HPDE6-E6E7 (cell line): Measurements from ENCODE around the gene AFF2.

Experiments
- DNase-seq: peaks from one replicate; pipeline ENCODE4 v3.0.0; 2011; ENCODE audit warnings: missing footprints; ENCODE audit errors: extremely low spot score

Gene AFF2

GRCh38 chrX:148536961-148537360, 36.5 kb downstream of the AFF2 start:
- DNase-seq, result no peak

- DNase-seq, result no peak
Observed at GRCh38 chrX:148537556-148538182, 37.3 kb downstream of the AFF2 start.

DNA sequence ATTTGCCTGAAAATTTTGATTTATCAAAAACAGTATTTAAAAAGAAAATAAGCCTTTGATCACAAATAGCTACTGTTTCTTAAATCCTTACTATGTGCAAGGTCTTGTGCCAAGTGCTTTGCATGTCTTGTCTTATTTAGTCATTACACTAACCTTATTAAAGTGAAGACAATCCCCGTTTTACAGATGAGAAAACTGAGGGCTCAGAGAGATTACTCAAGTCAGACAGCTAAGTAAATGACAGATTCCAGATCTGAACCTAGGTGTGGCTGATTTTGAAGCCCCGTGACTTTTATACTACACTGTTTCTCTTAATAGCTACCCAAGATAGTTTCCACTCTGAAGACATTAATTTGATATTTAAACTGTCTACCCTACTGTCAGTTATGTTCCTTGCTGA, 38.2 kb downstream of the AFF2 start:
- no peak for DNase-seq

DNA sequence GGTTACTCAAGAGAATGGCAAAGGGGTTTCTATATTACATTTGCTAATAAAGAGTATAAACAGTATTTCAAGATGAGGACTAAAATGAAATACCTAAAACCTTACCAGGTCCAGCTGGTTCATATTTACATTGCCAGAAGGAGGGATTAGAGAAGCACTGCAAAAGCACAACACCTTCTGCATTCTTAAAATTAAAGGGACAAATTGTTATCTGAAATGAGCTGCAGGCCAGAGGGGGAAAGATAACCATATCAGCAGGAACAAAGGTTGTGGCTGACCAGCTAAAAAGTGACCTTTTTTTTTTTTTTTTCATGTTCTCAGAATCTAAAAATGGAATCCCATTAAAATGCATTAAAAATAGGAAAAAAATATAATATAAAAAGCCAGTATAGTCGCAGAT, 39.7 kb downstream of the AFF2 start:
- DNase-seq, result no peak

GRCh38 chrX:148540671-148541583, 40.5 kb downstream of the AFF2 start:
- DNase-seq, result no peak

GRCh38 chrX:148541584-148541940, 41.1 kb downstream of the AFF2 start:
- no peak for DNase-seq

GRCh38 chrX:148542481-148543255, 42.3 kb downstream of the AFF2 start:
- DNase-seq, result no peak

GRCh38 chrX:148552775-148553174, 52.4 kb downstream of the AFF2 start:
- DNase-seq, result no peak

- DNase-seq, result no peak
Observed at GRCh38 chrX:148555101-148555500, 54.7 kb downstream of the AFF2 start.

GRCh38 chrX:148555571-148556243, 55.3 kb downstream of the AFF2 start:
- DNase-seq, result no peak

- DNase-seq, result no peak
Observed at GRCh38 chrX:148556498-148556897, 56.1 kb downstream of the AFF2 start.

GRCh38 chrX:148562846-148563245, 62.4 kb downstream of the AFF2 start:
- DNase-seq, result no peak

DNA sequence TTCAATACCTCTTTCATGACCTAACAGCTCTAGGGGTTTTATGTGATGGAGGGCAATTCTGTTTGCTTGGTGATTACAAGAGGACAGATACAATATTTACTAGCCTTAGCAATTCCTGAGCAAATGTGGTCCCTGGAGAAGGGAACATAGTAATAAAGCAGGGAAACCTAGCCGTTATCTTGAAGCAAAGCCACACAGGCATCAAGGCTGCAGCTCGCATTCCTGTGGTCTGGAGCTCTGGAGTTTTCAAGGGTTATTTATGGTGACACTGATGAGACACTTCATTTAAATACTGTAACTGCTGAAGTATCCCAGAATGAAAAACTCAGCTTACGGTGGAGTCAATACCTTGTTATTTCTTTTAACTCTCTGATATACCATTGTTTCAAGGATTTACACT, 66.8 kb downstream of the AFF2 start:
- DNase-seq, result no peak

DNA sequence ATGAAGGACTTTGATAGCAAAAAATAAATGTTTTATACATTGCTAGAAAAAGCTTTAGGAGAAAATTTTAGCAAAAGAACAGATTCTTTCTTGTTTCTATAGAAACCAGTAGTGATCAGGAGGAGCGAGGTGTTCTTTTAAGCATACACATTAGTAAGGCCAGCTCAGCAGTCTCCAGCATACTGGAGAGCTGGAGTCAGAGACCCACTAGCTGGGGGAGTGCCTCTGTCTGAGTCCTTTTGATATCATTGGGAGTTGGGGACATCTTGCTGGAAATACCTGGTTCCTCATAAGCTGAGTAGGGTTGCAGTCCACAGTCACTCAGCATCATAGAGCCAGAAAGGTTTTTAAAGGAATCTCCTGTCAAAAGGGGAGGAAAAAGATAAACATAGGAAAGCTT, 67.4 kb downstream of the AFF2 start:
- DNase-seq, result no peak

- DNase-seq, result no peak
Observed at GRCh38 chrX:148568763-148569162, 68.3 kb downstream of the AFF2 start.

- no peak for DNase-seq
Observed at GRCh38 chrX:148572337-148572736, 71.9 kb downstream of the AFF2 start.

DNA sequence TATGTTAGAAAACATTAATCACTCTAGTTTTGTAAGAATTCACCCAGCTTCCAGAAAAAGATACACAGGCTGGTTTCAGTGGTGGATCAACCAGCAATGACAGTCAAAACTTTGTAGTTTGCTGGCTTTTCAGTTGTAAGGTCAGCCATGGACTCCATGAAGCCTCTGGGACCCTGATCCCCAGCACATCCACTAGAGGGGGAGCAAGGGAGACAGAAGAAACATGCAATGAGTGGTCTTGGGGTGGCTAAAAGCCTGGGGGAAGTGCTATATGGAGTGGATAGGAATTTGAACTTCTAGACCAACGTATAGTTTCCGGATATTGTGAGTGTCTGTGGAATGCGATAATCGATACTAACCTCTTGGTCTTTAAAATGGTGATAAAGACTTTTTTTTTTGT, 72.7 kb downstream of the AFF2 start:
- DNase-seq, result no peak

DNA sequence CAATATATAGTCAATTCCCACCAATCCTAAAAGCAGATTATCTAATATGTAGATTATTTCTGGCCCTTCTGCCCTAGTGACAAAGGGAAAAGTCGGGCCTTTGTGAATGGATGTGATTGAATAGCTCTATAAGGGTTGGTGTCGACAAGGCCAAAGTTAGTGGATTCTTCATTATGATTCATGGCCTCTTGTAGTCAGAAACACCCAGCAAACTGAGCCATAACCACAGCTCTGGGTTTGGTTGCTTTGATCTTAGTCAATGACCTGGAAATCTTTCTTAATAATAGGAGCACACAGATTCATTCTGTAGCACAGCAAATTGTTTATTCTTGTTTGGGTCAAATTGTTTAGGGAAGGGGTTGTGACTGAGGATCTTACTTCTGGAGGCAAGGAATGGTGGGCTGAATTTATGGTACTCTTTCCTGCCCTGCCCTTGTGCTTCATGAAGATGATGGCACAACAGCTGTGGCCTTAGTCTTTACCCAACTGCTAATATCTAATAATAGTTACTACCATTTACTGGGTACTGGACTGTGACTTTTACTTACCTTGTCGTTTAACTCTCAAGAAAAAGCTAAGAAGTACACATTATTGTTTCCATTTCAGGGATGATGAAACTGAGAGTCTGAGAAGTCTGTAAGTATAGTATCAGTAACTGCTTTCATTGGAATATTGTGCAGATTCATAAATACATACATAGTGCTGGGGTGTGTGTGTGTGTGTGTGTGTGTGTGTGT, 74.0 kb downstream of the AFF2 start:
- no peak for DNase-seq

GRCh38 chrX:148576396-148576795, 76.0 kb downstream of the AFF2 start:
- no peak for DNase-seq

- no peak for DNase-seq
Observed at GRCh38 chrX:148577741-148578140, 77.3 kb downstream of the AFF2 start.

GRCh38 chrX:148580016-148580415, 79.6 kb downstream of the AFF2 start:
- no peak for DNase-seq
